ENCODE data around the gene NPDC1. TPM values are rescaled to one million over a fixed set of nuclear protein-coding genes. Genes with fewer than 3 reads are reported as not detected.
A peak's percentile ranks its signal among the peaks of the same experiment; 100 is the strongest.
"Not testable (repeated sequence)": the region's sequence is repeated elsewhere in the genome, so short reads cannot be mapped to it uniquely, and the experiment has no call there.

The NPDC1 gene
- total RNA-seq, 1 donor from 2014 or later = 21.6 TPM

DNA sequence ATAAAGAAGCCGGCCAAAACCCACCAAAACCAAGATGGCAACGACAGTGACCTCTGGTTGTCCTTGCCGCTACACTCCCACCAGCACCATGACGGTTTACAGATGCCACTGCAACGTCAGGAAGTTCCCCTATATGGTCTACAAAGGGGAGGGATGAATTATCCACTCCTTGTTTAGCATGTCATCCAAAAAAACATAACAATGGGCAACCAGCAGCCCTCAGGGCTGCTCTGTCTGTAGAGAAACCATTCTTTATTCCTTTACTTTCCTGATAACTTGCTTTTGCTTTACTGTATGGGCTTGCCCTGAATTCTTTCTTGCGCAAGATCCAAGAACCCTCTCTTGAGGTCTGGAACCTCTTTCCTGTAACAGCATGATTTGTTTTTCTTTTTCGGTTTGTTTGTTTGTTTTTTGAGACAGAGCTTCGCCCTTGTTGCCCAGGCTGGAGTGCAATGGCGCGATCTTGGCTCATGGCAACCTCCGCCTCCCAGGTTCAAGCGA lies 29.3 kb upstream of the NPDC1 start:
- no peak for DNase-seq (ENCODE audit: low read depth)

DNA sequence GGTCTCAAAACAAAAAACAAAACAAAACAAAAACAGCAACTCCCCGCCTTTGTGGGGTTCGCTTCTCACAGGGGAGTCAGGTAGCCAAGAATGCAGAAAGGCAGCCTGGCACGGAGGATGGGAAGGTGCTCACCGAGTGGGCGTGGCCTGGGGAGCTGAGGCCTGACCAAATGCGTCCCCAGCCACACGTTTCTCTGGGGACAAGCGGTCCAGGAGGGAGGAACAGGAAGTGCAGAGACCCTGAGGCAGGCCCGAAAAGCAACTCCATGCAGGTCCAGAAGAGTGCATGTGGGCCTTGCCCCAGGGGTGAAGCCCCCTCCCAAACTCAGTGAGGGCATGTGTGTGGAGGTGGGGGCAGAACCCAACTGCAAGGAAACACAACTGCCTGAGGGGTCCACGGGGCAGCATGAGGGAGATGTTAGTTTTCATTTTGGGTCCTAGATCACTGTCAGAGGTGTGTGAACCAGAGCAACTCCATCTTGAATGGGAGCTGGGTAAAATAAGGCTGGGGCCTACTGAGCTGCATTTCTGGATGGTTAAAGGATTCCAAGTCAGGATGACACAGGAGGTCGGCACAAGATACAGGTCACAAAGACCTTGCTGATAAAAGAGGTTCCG lies 28.8 kb upstream of the NPDC1 start:
- no peak for DNase-seq (ENCODE audit: low read depth)

DNA sequence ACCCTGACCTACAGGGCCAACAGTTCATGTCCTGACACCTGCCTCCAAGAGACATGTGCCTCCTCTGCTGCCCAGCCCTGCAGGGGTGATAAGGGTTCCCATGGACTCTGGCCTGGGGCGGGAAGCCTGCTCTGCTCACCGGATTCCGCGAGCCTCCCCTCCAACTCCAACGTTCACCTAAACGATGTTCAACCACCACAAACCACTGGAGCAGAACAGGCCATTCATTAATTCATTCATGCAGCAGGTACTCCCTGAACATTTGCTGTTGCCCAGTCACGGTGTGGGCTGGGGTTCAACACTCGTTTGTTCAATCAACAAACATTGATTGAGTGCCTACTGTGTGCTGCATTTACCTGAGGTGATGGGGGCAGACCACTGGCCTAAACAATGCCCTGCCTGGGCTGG lies 28.0 kb upstream of the NPDC1 start:
- no peak for DNase-seq (ENCODE audit: low read depth)

DNA sequence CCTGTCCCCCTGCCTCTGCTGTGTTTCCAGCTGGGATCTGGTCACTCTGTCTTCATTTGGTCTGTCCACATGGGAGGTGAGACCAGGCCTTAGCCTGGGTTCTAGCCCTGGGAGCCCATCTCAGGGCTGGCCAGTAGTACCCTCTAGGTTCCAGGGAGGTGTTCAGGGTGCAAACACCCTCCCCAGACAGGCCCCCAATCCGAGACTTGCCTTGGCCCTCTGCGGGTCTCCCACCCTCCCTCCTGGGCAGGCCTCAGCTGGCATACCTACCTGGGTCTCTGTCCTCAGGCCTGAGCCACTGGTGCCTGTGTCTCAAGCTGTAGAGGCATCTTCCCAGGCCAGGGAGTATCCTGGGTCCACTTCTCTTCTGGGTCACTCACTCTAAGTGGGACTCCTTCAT lies 25.3 kb upstream of the NPDC1 start:
- DNase-seq (ENCODE audit: low read depth) = no peak

DNA sequence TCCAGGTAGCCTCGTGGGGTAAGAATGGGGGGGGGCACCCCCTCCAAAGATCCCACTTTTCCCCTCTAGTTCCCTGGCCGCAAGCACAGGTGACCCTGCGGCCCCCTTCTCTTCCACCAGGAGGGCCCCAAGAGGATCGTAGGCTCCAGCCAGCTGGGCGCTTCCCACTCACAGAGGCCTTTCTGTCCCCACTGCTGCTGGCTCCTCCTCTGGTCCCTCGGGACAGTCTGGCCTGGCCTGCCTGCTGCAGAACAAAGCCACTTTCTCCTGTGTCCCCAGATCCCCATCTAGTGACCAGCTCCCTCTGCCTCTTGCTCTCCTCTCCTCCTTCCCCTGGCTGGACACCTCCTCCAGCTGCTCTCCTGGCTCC lies 24.9 kb upstream of the NPDC1 start:
- DNase-seq (ENCODE audit: low read depth) = no peak

DNA sequence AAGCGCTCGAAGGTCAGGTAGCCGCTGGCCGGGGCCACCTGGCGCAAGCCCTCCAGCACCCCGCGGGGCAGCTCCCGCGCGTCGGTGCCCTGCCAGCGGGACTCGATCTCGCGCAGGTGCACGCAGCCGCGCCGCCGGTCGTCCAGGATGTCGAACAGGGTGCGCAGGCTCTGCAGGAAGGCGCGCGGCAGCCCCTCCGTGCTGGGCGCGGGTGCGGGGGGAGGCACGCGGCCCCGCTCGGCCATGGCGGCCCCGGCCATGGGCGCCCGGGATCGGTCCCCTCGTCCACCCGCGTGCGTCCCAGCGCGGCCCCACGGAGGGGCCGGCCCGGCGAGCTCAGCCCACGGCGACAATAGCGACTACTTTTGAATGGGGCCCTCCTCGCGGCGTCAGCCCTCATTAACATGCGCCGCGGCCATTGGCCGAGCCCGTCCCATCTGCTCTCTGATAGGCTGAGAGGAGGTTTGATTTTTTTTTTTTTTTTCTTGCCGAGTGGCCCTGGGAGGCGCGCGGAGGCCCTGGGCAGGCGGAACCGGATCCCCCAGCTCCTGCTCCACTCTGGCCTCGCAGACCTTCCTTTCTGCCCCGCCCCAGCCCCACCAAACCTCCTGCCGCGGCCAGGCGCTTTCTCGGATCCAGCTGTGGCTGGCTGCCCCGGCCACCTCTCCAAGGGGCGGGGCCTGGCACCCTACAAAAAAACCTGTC lies 24.4 kb upstream of the NPDC1 start, which contains the start of gene SAPCD2:
TSS of gene SAPCD2 (minus strand) at position 357 of the 705 bp plus-strand sequence. CDS start at position 260, 97 bp downstream.
- DNase-seq (ENCODE audit: low read depth) = peak; percentile 67

DNA sequence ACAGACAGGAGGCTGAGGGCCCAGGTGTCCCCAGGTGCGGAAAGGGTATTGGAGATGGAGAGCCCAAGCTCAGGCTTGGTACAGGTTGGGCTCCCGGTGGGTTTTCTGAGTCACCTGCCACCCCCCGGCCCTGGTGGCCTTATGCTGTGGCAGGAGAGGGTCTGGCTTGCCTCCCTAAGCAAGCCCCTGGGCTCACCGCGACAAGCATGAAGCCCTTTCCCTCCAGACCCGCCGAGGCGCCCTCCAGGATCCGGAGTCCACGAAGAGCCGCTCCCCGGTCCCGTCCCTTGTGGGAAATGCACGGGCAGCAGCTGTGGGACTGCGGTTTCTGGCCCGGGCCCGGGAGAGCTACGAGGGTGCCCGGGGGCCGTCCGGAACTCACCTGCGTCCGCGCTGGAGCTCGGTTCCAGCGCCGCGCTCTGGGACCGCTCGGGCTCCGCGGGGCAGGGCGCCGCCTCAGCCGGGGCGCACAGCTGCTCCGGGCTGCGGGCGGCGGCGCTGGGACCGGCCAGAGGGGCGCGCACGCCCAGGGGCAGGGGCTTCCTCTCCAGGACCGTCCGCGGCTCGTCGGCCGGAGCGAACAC lies 23.6 kb upstream of the NPDC1 start:
- no peak for DNase-seq (ENCODE audit: low read depth)

DNA sequence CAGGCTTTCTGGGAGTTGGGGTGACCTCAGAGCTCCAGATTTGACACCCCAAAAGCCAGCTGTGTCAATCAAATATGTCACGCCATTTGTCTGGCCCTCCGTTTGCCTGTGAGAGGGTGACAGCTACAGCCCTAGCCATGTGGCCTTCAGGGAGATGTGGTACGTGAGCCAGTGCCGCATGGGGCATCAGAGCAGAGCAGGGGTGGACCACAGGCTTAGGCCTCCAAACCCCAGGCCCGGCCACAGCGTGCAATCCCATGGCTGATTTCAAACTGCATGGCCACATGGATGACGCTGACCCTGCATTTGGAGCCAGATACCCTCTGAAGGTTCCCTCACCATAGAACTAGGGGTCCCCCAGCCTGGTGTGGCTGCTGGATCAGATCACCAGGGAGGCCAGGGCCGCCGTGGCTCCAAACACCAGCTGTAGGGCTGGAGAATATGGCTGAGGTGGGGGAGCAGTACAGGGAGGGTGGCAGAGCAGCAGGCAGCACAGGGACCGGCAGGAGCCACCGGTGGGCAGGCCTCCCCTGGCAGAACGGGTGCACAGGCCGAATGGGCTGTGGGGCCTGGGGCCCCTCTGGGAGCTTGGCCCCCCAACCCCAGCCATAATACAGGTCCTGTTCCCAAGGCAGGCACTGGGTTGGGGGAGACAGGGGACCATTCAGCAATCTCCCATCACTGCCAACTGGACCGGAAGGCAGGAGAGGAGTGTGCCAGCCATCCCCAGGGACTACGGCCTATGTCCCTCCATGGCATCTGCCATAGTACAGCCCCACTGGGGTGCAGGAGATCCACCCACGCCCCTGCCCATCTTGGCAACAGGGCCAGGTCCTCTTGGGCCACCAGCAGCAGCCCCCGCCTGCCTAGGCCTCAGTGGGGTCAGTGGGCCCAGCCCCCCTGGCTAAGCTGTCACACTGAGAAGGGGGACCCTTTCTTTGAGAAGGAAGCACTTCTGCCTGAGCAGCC lies 22.8 kb upstream of the NPDC1 start:
- DNase-seq (ENCODE audit: low read depth) = no peak

DNA sequence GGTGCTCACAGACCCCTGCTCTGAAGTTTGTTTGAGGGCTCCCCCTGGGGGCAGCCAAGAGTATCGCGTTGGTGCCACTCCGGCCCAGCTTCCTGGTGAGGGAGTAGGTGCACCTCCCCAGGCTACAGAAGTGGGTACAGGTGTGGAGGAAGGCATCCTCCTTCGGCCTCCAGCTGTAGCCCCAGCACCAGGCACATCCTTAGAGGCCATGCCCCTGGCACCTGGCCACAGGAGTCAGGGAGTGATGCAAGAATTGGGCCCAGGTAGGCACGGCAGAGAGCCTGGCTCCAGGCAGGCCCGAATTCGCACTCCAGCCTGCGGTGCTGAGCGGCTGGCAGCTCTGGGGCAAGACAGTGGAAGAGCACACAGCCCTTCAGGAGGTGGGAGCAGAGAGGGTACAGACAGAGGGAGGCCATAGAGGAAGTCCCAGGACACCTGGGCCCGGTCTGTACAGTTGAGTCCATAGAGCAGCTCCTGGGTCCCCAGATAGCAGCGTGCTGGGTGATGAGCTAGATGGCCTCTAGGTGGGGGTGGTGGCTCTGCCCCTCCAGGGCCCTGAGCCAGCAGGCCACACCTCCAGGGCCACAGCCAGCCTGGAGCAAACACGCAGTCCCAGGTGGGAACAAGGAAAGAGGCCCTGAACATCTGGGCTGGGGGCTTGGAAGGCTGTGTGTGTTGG lies 22.0 kb upstream of the NPDC1 start:
- peak; percentile 60 for DNase-seq (ENCODE audit: low read depth)

DNA sequence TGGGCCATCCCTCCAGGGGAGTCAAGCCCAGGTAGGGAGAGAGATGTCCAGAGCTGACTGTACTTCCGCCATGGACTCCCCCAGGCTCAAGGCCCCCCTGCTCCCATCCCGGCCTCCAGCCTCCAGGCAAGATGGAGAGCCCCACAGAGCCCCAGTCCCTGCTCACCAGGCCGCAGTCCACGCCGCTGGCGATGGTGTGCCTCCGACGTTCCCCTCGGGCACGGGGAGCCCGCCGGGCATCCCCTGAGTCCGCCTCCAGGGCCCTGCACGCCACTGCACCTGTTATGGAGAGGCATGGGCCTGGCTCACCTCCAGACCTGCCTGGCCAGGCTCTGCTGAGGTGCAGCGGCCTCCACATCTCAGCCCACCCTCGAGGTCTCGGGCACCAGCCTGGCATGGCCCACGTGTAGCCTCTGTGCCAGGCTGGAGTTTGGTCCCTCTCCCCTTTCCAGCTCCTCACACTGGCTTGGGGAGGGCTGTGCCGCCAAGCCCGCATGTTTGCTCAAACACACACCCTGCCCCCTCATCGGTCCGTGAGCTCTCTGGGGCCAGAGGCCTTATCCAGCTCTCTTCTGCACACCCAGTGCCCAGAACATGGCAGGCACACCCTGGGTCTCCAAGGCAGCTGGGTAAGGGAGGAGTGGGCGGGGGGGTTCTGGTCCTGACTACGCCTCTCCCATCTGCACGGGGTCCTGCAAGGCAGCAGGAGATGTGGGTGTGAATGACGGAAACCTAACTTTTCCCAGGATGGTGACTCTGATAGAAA lies 20.3 kb upstream of the NPDC1 start:
- no peak for DNase-seq (ENCODE audit: low read depth)

DNA sequence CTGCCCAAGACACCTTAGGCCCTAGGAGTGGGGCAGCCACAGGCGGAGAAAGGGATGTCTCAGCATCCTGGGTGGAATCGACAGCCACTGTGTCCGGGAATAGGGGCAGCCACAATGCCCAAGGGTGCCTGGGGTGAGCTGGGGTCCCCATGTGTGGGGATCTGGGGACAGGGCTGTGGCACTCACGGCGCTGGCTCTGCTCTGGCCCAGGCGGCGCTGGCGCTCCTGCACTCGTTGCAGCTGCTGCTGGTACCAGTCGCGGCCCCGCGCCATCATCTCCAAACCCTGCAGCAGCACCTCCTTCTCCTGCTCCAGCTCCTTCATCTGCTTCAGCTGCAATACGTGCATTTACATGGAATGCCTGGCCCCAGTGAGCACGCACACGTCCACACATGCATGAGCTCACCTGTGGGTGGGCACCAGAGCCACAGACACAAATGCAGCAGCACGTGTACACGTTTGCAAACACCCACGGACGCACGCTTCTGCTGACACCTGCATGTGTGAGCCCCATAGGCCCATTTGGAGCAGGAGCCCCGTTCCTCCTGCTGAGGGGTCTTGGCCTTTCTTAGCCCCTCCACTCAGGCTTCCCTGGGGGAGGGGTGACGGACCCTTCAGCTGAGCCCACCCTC lies 19.5 kb upstream of the NPDC1 start:
- no peak for DNase-seq (ENCODE audit: low read depth)

DNA sequence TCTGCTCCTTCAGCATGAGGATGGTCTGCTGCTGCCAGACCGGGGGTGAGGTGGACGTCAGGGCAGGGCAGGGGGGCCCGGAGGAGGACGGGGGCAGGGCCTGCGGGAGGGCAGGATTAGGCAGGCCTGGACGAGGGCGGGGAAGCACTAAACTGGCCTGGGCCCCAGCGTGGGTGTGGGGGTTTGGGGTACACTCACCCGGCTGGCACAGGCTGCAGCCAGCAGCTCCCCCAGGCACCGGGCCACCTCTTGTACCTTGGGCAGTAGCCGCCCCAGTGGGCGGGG lies 18.8 kb upstream of the NPDC1 start:
- DNase-seq (ENCODE audit: low read depth) = no peak

DNA sequence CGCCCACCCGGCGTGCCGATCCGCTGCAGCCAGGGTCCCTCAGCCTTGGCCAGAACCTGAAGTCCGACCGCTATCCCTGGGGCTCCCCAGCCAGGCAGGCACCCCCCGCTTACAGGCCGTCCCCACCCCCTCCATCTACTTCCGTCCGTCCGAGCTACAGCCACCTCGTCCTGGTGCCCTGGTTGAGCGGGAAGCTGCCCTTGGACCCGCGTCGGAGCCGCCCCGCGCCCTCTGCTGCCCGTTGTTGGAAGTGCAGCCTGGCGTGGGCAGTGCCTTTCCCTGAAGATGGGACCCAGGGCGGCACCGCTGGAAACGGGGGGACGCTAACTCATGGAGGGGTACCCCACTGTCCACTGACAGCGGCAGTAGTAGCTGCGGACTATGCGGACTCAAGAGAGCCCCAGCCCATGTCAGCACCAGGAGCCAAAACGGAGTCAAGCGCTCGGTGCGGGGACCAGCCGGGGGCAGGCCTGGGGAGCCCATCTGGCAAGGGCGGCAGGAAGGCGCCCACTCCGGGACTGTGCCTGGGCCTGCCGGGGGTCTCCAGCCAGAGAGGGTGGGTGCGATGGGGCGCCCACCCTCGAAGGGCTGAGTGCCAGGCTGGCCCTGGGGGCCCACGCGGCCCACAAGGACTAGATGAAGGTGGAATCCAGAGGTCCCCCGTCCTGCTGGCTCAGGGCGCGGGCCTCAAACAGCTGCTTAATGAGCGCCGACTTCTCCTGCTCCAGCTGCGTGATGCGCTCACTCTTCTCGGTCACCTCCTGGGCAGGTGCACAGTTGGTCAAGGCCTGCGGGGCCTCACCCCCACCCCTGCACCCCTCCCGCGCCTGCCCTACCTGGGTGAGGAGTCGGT lies 18.3 kb upstream of the NPDC1 start:
- DNase-seq (ENCODE audit: low read depth) = no peak

DNA sequence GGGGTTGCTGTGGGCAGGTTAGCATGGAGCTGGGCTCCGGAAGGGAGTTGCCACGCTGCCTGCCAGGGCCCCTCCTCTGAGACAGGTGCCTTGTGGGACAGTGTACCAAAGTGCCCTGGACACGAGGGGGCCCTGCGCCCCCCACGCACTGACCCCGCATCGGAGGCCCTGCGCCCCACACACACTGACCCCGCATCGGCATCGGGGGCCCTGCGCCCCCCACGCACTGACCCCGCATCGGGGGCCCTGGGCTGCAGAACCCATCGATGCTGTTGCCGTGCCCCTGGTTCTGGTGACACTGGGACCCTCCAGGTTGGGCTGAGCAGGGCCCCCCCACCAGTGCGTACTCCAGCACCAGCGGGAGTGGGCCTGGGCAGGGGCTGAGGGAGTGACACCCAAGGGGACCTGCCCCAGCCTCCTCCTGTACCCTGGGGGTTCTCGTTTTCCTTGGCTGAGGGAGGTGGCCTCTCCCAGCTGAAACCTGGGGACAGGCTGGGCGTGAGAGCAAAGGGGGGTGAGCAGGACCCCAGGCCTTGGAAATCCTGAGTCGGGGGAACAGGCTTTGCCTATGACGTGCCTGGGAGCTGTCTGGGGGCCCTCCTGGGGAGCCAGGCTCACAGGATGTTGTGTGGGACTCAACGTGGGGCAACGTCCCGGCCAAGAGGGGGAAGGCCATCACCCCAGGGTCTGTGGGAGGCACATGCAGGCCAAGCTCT lies 17.5 kb upstream of the NPDC1 start:
- DNase-seq (ENCODE audit: low read depth) = no peak

DNA sequence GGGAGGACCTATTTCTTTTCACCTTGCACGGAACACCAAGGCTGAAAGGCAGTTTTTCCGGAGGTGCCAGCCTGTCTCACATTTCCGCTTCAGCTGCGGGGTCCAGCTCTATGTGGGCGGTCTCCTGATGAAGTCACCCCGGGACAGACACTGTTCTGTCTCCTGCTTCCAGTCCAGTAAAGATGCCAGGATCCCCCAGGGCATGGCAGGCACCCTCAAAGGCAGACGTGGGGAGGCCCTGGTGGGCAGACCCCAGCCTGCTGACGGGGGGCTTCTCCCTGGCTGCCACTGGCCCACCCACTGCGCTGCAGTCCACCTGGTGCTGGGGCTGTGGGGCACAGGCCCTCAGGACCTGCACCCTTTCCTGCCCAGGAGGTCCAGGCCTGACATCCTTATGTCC lies 16.8 kb upstream of the NPDC1 start:
- DNase-seq (ENCODE audit: low read depth) = not testable (repeated sequence)

DNA sequence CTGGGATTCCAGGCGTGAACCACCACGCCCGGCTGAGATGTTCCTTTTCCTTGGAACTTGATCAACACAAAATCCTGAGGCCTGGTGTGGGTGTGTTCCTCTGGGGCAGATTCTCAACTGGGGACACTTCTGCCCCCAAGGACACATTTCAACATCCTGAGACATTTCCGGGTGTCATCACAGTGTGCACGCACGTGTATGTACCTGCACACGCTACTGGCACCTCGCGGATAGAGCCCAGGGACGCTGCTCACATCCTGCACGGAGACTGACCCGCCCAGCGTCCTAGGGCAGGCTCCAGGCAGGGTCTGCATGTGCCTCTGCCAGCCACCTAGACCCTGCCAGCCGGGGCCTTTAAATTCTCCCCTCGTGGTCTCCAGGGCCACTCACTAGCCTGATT lies 16.4 kb upstream of the NPDC1 start:
- DNase-seq (ENCODE audit: low read depth) = no peak

DNA sequence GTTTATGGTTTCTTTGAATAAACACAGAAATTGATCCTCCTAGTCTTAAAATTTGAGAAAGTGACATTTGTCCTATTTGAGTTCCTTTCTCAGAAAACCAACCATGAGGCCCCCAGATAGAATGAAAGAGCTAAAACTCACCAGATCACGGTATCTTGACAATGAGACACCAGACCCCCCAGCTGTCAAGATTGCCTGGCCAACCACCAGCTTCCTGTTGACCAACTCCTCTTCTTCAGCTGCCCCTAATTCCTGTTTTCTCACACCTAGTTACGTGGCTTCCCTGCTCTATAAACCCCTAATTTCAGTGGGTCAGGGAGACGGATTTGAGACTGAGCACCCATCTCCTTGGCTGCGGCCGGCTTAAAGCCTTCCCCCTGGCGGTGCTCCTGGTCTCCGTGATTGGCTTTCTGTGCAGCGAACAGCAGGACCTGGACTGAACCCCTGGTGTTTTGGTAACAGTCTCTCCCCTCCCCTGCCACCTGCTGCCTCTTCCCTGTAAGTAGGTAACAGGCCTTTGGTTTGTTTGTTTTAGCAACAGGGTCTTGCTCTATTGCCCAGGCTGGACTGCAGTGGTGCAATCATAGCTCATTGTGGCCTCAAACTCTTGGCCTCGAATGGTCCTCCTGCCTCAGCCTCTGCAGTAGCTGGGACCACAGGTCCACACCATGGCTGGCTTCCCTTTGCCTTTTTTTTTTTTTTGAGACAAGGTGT lies 12.7 kb upstream of the NPDC1 start:
- DNase-seq (ENCODE audit: low read depth) = no peak

DNA sequence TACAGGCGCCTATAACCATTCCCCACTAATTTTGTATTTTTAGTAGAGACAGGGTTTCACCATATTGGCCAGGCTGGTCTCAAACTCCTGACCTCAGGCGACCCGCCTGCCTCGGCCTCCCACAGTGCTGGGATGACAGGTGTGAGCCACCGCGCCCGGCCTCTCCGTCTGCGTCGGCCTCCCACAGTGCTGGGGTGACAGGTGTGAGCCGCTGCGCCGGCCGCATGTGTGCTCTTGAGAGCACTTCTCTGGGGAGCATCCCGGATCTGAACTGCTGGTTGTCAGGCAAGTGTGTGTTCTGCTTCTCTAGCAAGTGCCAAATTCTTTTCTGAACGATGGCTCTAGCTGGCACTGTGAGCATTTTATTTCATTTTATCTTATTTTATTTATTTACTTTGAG lies 11.6 kb upstream of the NPDC1 start:
- no peak for DNase-seq (ENCODE audit: low read depth)
